ENCODE measurements around the gene NQO2.

NQO2 gene, protein sequence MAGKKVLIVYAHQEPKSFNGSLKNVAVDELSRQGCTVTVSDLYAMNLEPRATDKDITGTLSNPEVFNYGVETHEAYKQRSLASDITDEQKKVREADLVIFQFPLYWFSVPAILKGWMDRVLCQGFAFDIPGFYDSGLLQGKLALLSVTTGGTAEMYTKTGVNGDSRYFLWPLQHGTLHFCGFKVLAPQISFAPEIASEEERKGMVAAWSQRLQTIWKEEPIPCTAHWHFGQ

DNA sequence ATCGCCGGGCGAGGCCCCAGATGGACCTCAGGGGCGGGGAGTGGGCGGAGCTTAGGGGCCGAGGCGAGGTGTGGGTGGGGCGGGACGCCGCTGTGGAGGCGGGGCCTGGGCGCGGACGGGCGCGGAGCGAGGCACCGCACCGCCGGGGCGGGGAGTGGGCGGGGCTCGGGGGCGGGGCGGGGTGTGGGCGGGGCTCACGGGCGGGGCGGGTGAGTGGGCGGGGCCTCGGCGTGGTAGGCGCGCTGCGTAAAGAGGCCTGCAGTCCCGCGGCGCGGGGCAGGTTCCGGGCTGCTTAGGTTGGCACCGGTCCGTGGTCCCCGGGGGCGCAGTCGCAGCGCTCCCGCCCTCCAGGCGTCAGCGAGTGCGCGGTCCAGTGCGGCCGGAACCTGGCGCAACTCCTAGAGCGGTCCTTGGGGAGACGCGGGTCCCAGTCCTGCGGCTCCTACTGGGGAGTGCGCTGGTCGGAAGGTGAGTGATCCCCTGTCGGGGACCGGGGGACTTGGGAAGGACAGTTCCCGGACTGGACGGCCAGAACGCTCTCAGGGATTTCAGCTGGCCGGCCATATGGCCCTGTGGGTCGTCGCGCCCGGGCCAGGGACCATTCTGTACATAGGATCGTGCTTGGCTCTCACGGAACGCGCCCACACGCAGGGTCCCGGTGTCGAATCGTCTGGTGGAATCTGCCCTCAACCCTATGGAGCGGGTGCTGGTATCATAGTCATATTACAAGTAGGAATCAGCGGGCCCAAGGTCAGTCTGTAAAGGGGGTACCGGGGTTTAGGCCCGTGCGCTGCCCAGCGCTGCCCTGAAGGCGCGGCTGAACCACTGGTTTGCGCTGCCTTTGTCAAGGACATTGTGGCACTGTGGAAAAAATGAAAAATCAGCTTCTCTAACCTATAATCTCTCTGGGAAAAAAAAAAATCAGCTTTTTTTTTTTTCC is at the start of gene NQO2:
Gene NQO2, plus strand, starts transcription at position 277 of the 940 bp plus-strand sequence. CDS start 6,659 bp downstream, outside the sequence.
- DNase-seq: peak; percentile 60

DNA sequence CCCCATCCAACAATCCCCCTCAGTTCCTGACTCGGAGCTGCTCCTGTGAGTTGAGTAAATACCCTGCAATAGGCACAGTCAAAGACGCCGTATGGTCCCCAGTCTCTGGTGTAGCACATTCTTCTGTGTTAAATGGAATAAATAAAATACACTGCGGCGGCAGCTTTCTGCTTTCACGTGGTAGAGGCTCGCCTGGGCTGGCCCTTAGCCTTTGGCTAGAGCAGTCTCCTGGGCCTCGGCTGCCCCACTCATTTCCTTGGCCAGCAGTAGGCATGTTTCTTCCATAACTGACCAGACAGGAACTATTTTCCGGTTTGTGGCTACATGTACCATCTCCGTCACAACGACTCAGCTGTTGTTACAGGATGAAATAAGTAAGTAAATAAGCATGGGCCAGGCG is 49.0 kb upstream of the NQO2 start:
- no peak for DNase-seq

DNA sequence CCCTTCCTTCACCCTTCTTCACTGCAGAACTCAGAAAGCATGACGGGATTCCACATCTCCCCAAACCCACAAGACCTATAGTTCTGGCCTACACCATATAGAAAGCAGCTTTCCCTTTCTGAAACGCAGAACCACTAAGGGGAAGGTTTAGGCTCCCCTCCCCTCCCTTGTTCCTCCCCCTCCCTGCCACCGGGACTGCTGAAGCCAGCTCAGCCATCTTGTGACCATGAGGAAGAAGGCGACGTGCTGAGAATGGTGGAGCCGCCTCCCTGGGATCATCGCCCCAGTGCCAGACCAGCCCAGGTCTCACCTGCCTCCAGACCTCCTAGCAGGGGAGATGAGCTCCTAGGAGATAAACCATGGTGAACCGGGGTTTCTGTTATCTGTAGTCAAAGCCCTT is 48.0 kb upstream of the NQO2 start:
- no peak for DNase-seq

DNA sequence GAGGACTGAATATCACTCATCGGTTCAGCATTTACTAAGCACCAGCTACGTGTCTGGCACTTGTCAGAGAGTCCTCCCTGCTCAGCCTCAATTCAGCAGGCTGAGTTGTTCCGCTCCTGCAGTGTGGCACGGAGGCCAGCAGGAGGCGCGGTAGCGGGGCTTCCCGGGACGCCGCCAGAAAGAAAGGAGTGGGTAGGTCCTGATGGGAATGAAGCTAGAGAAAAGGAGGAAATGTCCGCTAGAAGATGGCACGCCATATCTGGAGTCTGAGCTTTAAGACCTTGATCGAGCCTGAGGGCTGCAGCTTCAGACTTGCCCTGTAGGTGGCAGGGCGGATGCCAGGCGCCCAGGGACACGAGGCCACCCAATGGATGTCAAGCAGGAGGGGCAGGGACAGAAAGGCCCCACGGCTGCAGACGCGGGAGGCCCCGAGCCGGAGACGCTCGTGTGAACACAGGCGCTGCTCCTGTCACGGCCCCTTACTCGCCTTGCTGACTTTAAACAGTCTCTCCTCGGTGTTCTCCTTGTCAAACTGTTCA is 47.1 kb upstream of the NQO2 start:
- no peak for DNase-seq

DNA sequence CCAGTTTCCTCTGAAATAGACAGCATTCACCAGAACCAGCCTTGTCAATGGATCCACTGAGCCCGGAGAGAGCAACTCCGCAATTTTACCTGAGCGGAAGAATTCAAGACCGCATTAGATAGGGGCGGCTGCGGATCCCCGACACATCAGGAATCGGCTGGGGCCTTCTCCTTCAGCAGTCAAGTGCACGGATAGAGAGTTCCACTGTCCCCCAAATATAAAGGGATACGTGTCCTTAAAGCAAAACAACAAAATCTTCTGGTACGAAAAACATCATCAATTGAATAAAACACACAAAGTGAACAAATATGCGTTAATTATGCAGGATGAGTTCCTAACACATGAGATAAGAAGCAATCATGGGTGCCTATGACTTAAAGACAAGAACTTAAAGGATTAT is 46.6 kb upstream of the NQO2 start:
- DNase-seq: no peak

DNA sequence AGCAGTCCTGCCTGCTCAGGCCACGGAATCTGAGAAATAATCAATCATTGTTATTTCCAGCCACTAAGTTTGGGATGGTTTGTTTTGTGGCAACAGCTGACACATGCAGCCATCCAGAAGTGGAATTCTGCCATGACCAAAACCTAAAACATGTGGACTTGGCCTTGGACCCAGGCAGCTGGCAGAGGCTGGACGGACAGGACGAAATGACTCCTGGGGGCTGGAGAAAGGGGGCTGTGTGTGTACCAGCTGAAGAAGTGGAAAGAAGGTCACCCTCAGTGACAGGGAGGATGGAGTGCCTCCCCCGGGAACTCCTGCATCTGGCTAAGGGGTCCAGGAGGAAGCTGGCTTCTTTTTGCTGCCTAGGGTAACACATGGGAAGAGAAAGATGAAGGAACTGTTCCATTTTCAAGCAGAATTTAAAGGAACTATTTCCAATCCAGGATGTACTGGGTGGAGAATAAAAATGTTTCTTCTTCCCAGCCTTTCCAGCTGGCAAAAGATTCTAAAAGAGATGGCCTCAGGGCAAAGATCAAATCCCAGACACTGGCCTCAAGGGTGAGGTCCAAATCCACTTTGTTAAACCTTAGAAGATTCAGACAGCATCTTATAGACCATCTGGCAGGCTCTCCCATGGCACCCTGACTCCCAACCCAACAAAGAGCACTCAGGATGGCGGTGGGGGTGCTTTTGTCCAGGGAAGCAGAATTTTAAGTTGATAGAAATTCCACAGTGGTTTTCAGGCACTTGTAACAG is 42.6 kb upstream of the NQO2 start:
- DNase-seq: no peak

DNA sequence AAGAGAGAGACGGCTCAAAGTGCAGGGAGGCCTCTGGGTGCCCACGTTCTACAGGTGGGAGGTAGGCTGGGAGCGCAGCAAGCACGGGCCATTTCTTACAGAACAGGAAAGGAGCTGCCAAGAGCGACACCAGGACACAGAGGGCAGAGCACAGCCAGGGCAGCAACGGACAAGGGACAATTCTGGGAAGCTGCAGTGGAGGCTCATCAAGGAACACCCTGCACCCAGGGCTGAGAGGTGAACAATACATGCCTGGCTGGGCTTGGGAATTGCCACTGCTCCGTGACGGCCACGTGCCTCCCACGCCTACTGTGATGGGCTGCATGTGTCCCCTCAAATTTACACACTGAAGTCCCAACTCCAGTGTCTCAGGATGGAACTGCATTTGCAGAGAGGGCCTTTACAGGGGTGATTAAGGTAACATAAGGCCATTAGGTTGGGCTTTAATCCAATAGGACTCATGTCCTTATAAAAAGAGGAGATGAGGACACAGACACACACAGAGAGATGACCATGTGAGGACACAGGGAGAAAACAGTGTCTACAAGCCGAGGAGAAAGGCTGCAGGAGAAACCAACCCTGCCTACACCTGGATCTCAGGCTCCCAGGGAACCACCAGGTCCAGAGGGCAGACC is 41.9 kb upstream of the NQO2 start:
- no peak for DNase-seq

DNA sequence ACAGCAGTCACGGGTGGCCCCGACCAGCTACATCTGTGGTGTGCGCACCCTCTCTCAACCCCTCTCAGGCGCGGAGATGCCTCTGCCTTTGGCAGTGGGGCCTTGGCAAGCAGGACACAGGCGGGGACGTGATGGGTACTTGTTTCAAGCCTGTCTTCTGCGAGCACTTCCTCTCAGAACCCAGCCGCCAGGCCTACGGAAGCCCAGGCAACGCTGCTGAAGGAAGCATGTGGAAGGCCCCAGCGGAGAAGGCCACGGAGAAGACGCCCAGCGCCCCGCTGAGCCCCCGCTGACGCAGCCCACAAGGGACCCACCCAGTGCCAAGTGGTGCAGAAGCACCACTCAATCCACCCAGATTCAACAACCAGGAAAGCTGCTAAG is 41.4 kb upstream of the NQO2 start:
- DNase-seq: no peak

DNA sequence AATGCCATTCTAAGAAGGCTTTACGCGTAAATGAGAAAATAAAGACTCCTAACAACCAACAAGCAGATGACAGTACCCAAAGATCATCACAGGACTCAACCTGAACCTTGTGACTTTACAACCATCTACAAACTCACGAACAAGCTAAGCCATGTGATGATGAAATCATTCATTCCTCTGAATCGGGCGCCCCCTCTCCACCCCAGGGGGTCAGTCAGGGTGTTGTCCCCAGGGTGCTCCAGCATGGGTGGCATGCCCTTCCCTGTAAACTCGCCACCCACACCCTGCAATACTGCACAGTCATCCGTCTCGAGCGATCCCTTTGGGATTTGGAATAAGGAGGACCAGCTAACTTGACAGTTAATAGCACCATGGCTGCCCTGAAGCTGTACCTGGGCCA is 40.9 kb upstream of the NQO2 start:
- DNase-seq: no peak

DNA sequence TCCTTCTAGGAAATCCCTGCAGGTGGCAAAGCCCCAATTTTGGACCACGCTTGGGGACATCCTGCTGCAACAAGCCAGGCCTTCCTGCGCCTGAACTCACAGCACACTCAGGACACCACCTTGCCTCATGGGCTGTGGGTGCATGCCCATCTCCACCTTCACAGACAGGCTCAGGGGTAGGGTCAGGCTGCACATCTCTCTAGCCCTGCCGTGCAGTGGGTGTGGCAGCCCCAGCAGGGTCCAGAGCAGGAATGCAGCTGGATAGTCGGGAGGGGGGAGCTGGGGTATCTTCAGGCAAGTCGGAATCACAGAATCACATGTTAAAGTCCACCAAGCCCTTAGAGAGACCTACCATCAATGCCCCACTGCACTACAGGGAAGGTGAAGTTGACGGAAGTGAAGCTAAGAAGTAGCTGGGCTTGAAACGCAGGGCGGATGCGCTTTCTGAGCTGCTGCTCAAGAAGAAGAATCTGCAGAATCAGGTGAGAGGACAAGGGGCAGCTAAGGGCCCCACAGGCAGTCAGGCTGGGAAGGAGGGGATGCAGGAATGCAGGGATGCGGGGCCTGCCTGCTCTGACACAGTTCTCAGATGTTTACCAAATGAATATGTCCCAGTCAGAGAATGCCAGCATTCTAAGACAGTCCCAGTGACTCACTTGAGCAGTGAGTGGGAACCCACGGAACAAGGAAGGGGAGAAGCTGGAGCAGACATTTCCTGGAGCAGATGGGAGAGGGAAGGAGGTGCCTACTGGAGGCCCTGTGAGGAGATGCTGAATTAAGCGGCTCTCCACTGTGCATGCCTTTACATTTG is 39.6 kb upstream of the NQO2 start:
- DNase-seq: no peak

DNA sequence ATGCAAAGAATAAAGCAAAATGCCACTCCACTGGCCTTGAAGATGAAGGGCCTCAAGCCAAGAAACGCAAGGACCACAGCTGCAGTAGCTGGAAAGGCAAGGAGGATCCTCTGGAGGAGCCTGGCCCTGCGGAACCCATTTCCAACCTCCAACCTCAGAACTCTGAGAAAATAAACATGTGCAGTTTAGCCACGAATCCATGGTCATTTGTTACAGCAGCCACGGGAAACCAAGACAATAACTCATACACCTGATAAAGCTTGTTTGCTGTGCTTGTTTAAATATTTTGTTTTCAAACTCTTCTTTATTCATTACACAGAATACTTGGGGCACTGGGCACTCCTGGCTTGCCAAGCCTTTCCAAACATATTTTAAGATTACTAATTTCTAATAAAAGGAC is 38.8 kb upstream of the NQO2 start:
- no peak for DNase-seq

DNA sequence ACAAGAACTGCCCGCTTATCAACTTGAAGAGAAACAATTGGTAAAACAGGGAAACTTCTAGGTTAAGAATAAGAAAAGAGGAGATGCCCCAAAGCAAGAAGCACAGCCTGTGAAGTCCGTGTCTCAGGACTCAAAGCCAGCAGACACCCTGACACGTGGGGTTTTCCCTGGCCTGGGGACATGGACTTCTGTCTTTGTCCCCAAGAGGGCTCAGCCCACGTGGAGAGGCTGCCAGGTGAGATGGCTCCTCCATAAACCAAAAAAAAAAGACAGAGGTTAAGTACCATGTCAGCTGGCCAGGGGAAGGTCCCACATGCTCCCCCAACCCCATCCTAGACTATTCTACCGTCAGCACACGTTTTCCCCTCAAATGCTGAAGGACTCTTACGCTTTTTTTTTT is 38.2 kb upstream of the NQO2 start:
- DNase-seq: no peak

DNA sequence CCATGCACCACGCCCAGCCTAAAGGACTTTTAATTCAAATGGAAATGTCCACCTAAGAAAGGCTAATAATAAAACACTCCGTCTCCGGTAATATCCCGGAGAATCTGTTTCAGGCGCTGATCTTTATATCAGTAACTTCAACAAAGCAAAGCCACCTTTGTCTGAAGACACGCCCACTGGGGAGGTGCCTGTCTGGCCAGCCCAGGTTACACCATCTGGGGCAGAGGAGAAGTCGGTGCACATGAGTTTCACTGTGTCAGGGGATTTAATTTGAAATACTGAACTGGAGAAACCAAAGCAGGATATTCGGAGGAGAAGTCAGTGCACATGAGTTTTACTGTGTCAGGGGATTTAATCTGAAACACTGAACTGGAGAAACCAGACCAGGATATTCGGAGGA is 37.7 kb upstream of the NQO2 start:
- DNase-seq: peak; percentile 19

DNA sequence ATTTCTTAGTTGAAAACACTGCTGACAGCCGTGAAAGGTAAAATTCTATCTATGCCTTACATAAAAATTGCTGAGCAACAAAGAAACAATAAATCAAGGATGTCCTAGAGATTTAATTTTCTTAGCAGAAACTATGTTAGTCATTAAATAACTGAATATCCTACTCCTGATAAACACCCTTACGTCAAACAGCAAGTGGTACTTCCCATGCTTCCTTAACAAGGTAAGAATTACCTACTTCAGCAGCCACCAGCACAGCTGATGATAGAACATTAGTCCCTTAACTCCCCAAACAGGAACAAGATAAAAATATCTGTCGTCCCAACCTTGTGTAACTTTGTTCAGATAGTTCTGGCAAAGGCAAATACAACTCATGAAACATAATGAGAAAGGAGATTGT is 37.1 kb upstream of the NQO2 start:
- DNase-seq: no peak

DNA sequence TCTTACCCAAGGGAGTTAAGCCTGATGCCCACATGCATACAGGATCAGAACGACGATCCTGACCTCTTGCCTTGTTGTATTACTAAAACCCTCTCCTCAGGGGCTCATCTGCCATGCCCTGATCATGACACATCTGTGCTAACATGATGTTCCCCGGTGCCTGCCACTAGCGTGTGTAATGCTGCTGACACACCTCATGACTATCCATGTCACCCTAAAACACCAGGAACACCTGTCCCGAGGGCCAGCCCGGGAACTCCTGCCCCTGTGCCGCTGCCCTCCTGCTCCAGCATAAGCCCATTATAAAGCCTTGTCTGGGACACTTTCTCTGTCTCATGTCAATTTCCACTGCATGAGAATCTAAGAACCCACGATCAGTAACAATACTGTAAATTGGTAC is 35.9 kb upstream of the NQO2 start:
- no peak for DNase-seq

DNA sequence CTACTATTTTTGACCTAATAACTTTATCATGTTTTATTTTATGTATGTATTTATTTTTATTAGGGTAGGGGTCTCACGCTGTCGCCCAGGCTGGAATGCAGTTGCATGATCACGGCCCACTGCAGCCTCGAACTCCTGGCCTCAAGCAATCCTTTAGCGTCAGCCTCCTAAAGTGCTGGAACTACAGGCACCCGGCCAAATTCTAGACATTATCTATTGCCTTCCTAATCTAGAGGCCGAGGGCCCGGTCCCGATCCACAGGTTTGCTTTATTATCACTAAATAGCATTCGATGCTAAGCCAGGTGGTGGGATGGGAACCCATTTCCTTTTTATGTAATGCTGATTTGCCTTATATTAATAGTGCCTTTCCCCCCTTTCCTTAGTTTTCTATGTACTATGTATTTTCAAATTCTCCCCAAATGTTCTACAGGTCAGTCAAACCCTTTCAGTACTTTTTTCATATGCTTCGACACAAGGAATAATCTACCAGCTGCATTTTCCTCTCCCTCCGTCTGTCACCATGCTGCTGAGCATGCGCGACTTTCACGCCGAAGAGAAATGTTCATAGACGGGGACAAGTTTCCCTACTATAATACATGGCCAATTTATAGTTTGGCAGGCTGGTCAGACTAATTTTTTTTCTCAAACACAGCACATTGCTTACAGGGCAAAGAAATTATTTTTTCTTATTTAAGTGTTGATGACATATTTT is 34.7 kb upstream of the NQO2 start:
- DNase-seq: no peak

DNA sequence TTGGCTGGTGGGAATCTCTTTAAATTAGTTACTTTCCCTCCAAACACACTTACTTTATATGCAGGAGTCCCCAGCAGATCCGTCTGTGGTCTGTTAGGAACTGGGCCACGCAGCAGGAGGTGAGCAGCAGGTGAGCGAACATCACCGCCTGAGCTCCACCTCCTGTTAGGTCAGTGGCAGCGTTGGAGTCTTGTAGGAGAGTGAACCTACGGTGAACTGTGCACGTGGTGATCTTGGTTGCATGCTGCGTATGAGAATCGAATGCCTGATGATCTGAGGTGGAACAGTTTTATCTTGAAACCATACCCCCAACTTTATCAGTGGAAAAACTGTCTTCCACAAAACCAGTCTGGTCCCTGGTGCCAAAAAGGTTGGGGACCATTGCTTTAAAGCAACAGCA is 33.3 kb upstream of the NQO2 start:
- peak; percentile 37 for DNase-seq

DNA sequence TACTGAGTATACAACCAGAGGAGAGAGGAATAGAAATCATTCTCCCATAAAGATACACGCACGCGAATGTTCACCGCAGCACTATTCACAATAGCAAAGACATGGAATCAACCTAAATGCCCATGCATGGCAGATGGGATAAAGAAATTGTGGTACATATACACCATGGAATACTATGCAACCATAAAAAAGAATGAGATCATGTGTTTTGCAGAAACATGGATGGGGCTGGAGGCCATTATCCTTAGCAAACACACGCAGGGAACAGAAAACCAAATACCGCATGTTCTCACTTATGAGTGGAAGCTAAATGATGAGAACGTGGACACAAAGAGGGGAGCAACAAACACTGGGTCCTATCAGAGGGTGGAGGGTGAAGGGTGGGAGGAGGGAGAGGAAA is 31.8 kb upstream of the NQO2 start:
- no peak for DNase-seq

DNA sequence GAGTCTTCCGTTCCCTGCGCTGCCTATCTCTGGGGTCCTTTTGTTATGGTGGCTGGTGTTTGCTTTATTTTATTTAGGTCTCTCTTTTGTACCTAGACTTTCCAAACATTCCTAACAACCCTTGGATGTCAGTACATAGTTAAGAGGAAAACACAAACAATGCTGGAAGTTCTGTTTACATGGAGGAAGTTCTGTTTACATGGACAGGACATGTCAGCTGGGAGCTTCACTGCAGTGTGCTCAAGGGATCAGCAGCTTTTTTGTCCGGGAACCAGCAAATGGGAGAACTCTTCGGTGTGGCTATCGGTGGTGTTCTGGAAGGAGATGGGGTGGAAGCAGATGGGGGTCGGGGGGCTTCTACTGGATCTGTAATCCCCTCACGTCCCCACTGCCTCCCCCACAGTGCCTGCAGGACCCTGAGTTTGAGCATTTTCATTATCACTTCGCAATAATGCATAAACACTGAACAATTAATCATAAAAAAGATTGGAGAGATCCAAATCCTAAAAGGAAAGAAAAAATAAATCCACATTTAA is 31.0 kb upstream of the NQO2 start:
- DNase-seq: no peak

DNA sequence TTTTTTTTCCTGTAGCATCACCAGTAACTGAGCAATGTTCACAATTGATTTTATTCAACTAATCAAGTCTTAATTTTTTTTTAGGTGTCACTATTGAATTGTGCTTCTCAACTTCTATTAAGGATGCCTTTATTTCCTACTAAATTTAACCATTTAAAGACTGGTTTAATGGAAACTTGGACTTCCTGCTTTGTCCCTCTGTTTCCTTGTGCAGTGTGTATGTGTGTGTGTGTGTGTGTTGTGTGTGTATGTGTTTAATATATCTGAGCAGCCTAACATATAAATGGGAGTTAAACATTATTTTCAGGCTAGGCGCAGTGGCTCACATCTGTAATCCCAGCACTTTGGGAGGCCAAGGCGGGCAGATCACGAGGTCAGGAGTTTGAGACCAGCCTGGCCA is 30.1 kb upstream of the NQO2 start:
- no peak for DNase-seq

DNA sequence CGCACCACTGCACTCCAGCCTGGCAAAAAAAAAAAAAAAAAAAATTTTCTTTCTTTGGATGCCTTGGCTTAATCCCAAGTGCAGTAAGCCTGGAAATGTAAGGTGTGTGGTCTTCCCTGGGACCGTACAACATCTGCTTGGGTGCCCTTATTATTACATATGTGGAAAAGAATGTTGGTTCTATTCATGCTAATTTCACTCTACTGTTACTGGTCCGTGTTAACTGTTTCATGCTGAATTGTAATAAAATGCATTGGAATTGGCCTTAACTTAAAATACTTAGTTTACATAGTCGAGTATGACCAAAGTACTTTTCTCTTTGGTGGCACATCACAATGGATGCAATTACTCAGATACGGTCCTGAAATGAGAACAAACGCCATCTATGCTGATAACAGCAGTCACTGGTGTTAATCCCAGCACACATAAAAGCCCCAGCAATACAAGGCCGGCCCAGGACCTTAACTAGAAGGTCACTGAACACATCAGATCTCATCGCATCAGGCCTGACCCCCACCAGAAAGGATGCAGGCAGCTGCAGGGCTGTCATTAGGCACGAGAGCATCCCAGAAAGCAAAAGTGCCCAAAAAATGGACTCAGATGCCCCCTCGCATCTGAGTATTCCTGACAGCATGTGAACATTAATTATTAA is 29.5 kb upstream of the NQO2 start:
- no peak for DNase-seq
